PC-3 (cell line): ENCODE data around the gene TMCO5A. TPM values are rescaled to one million over a fixed set of nuclear protein-coding genes. Genes with fewer than 3 reads are reported as not detected.
A peak's percentile ranks its signal among the peaks of the same experiment; 100 is the strongest.

Source experiments
- ATAC-seq: fragments of 200-7000 bp; cut with Tn5 transposase; 2 replicates; pipeline ENCODE4 v1.9.1; 2020; ENCODE audit warnings: mild to moderate bottlenecking, moderate library complexity
- BruUV-seq: library from RNA; stranded (reverse); fragments of 400-500 nt; replicated peaks from 2 replicates; lab custom pipeline; 2021; lab: Mats Ljungman, UMichigan
- CTCF ChIA-PET: fragments of 300-600 bp; sonication (Branson Sonifier 250); formaldehyde crosslinking; loops from one replicate; lab custom pipeline; 2022; ENCODE audit warnings: antibody characterized with exemption; lab: Charles Lee
- POLR2A ChIA-PET: fragments of 300-600 bp; sonication (Branson Sonifier 250); formaldehyde crosslinking; loops from one replicate; lab custom pipeline; 2022; ENCODE audit warnings: antibody characterized with exemption; ENCODE audit not compliant: unreplicated experiment; lab: Charles Lee
- DNase-seq: peaks from one replicate; pipeline ENCODE4 v3.0.0-alpha.2; 2015
- H2AFZ ChIP-seq: fragments of 300-600 bp; sonication (generic); 2 replicates; pipeline ENCODE4 v1.6.0; 2016; ENCODE audit warnings: antibody characterized with exemption, low read length
- H3F3A ChIP-seq: fragments of 300-600 bp; sonication (generic); one replicate; pipeline ENCODE4 v1.6.0; 2017; ENCODE audit warnings: antibody characterized with exemption, low read length, control low read depth, mild to moderate bottlenecking; ENCODE audit not compliant: unreplicated experiment
- H3K27ac ChIP-seq: fragments of 300-600 bp; sonication (generic); 2 replicates; pipeline ENCODE4 v1.5.1; 2016; ENCODE audit warnings: mild to moderate bottlenecking, low read length
- H3K27me3 ChIP-seq: fragments of 300-600 bp; sonication (generic); 2 replicates; pipeline ENCODE4 v1.6.1; 2016; ENCODE audit warnings: low read length, mixed read lengths
- H3K36me3 ChIP-seq: fragments of 300-600 bp; sonication (generic); 2 replicates; pipeline ENCODE4 v1.6.1; 2016; ENCODE audit warnings: low read depth, mixed run types, low read length, mixed read lengths
- H3K4me1 ChIP-seq: fragments of 300-600 bp; sonication (generic); 2 replicates; pipeline ENCODE4 v1.5.1; 2016; ENCODE audit warnings: low read length; ENCODE audit not compliant: insufficient read depth
- H3K4me2 ChIP-seq: fragments of 300-600 bp; sonication (generic); 2 replicates; pipeline ENCODE4 v1.6.0; 2016; ENCODE audit warnings: low read length
- H3K4me3 ChIP-seq: fragments of 300-600 bp; sonication (generic); 2 replicates; pipeline ENCODE4 v1.5.1; 2016; ENCODE audit warnings: mild to moderate bottlenecking, low read length, mixed read lengths
- H3K79me2 ChIP-seq: fragments of 300-600 bp; sonication (generic); 2 replicates; pipeline ENCODE4 v1.6.1; 2017; ENCODE audit warnings: low read length, mixed read lengths
- H3K9ac ChIP-seq: fragments of 300-600 bp; sonication (generic); 2 replicates; pipeline ENCODE4 v1.6.0; 2016; ENCODE audit warnings: mild to moderate bottlenecking, low read length
- H3K9me2 ChIP-seq: fragments of 300-600 bp; sonication (generic); replicated peaks from 2 replicates; pipeline ENCODE4 v1.6.1; 2016; ENCODE audit warnings: mixed run types, low read length, mixed read lengths
- H3K9me3 ChIP-seq: fragments of 300-600 bp; sonication (generic); 2 replicates; pipeline ENCODE4 v1.6.1; 2016; ENCODE audit warnings: low read length, mixed read lengths
- H4K20me1 ChIP-seq: fragments of 300-600 bp; sonication (generic); 2 replicates; pipeline ENCODE4 v1.6.1; 2016; ENCODE audit warnings: low read length, mixed read lengths
- CTCF ChIP-seq: fragments of 300-600 bp; sonication (generic); conservative IDR thresholded peaks from 2 replicates; pipeline ENCODE4 v1.5.1; 2017; ENCODE audit warnings: antibody characterized with exemption, low read depth, mild to moderate bottlenecking, low read length
- EZH2 ChIP-seq: fragments of 300-600 bp; sonication (generic); IDR thresholded peaks from one replicate; pipeline ENCODE4 v1.6.1; 2017; ENCODE audit warnings: antibody characterized with exemption, mild to moderate bottlenecking, low read length; ENCODE audit not compliant: unreplicated experiment
- EZH2phosphoT487 ChIP-seq: fragments of 300-600 bp; sonication (generic); IDR thresholded peaks from 2 replicates; pipeline ENCODE4 v1.6.1; 2018; ENCODE audit warnings: mild to moderate bottlenecking, antibody characterized with exemption, low read length, borderline replicate concordance
- intact Hi-C: fragments of 100-400 bp; cut with micrococcal nuclease; formaldehyde crosslinking; loops from 2 replicates; pipeline ENCODE4 v1.9.0; 2023
- total RNA-seq: library from RNA; depleted of rRNA; stranded (reverse); fragments of >200 nt; gene quantifications from 2 replicates; pipeline ENCODE4 v1.2.3, GENCODE V29; 2014

The TMCO5A gene
- total RNA-seq, 1 experiment from 2014 or later: not detected

GRCh38 chr15:37891766-37892368, 42.6 kb upstream of the TMCO5A start:
- H3K27me3 ChIP-seq: peaks cover 23% of the 10 kb centered on the region
- H3K9me3 ChIP-seq: no peaks in the 10 kb centered on the region
- H3K4me1 ChIP-seq: peaks cover 4% of the 10 kb centered on the region; the same call in 1 of the 2 replicates
- H3K9me2 ChIP-seq: no peaks in the 10 kb centered on the region
- H4K20me1 ChIP-seq: no peaks in the 10 kb centered on the region
- no peak overlapping the region for H3K9ac ChIP-seq
- peak; percentile 94 for ATAC-seq
- peak overlapping the region; percentile 26 for H3K4me2 ChIP-seq
- H2AFZ ChIP-seq: 0 out of 2 replicates have a peak overlapping the region, but pooled peaks have one; percentile 17
- POLR2A ChIA-PET: interaction anchor here (0.6 kb wide), 1 partner anchor 83 kb away, joined by 3 read pairs; no protein-coding TSS in a partner anchor
- TF ChIP-seq CTCF (peak; percentile 92), EZH2 (no peak), EZH2phosphoT487 (no peak)
- no peak overlapping the region for H3K27ac ChIP-seq
- no peaks in the 10 kb centered on the region for H3K79me2 ChIP-seq
- peak; percentile 72 for DNase-seq
- BruUV-seq: no TSS peak
- H3K4me3 ChIP-seq: no peak overlapping the region
- intact Hi-C loops: loop anchor here (5.0 kb wide), 1 partner anchor 760 kb away; no protein-coding TSS in a partner anchor
- no peaks in the 10 kb centered on the region for H3K36me3 ChIP-seq
- H3F3A ChIP-seq: no peaks in the 10 kb centered on the region
- CTCF ChIA-PET: interaction anchor here (0.6 to 1.9 kb wide), 6 partner anchors 9 to 240 kb away, joined by 3 to 9 read pairs (median 4); no protein-coding TSS in a partner anchor

- Histone ChIP-seq H3K9me2 (no peaks in the 10 kb centered on the region), H3F3A (no peaks in the 10 kb centered on the region), H3K27me3 (peaks cover 18% of the 10 kb centered on the region), H4K20me1 (no peaks in the 10 kb centered on the region), H3K9me3 (no peaks in the 10 kb centered on the region), H3K4me1 (peaks cover 9% of the 10 kb centered on the region; the same call in 1 of the 2 replicates), H3K9ac (no peak overlapping the region), H3K4me3 (no peak overlapping the region), H3K27ac (no peak overlapping the region), H2AFZ (no peak overlapping the region), H3K4me2 (no peak overlapping the region), H3K36me3 (no peaks in the 10 kb centered on the region), H3K79me2 (no peaks in the 10 kb centered on the region)
- CTCF ChIA-PET: interaction anchor here (0.6 kb wide), 1 partner anchor 129 kb away, joined by 4 read pairs; no protein-coding TSS in a partner anchor
- DNase-seq: no peak
- intact Hi-C loops: loop anchor here (5.0 kb wide), 1 partner anchor 761 kb away; no protein-coding TSS in a partner anchor
- BruUV-seq: no TSS peak
- POLR2A ChIA-PET: interaction anchor here (0.6 kb wide), 1 partner anchor 156 kb away, joined by 3 read pairs; no protein-coding TSS in a partner anchor
- TF ChIP-seq CTCF (no peak), EZH2phosphoT487 (no peak), EZH2 (no peak)
- ATAC-seq: no peak
These were observed 41.1 kb upstream of the TMCO5A start for GRCh38 chr15:37893309-37893708.

GRCh38 chr15:37898362-37898761, 36.1 kb upstream of the TMCO5A start:
- H3K9ac ChIP-seq: no peak overlapping the region
- ChIA-PET POLR2A (no interaction called here), CTCF (no interaction called here)
- no peaks in the 10 kb centered on the region for H3K9me3 ChIP-seq
- peaks cover 48% of the 10 kb centered on the region for H3K4me1 ChIP-seq
- H3K9me2 ChIP-seq: no peaks in the 10 kb centered on the region
- DNase-seq (peak; percentile 63), ATAC-seq (peak; percentile 49; the same call in 1 of the 2 replicates)
- H3K4me2 ChIP-seq: no peak overlapping the region
- TF ChIP-seq EZH2phosphoT487 (no peak), EZH2 (no peak), CTCF (no peak)
- H3K27ac ChIP-seq: no peak overlapping the region
- H4K20me1 ChIP-seq: no peaks in the 10 kb centered on the region
- intact Hi-C loops: no loop called here
- H3K4me3 ChIP-seq: no peak overlapping the region
- no peaks in the 10 kb centered on the region for H3K27me3 ChIP-seq
- no peaks in the 10 kb centered on the region for H3K79me2 ChIP-seq
- no peak overlapping the region for H2AFZ ChIP-seq
- no peaks in the 10 kb centered on the region for H3F3A ChIP-seq
- no TSS peak for BruUV-seq
- H3K36me3 ChIP-seq: no peaks in the 10 kb centered on the region
